K562 (cell line): ENCODE data around the gene GRSF1. TPM values are rescaled to one million over a fixed set of nuclear protein-coding genes. Genes with fewer than 3 reads are reported as not detected.

Experiments
- CBX3 ChIP-seq, 2 experiments: IDR thresholded peaks; 1 replicate in 1 of 2; 2 replicates in 1 of 2; pipeline ENCODE4 v1.6.1; 2012; ENCODE audit warnings: inconsistent platforms in 2 of 2, low read length in 2 of 2, borderline replicate concordance in 1 of 2, control low read depth in 1 of 2
- ETV6 ChIP-seq, 3 experiments: fragments of 150-350 bp in 1 of 3; sonication (generic) in 1 of 3; formaldehyde crosslinking in 1 of 3; IDR thresholded peaks; 2 replicates each; pipeline versions ENCODE4 v1.6.1 to v1.8.0; 2014 to 2022; ENCODE audit warnings: borderline replicate concordance in 2 of 3, low read depth in 2 of 3, antibody characterized with exemption in 1 of 3, low read length in 1 of 3, mild to moderate bottlenecking in 1 of 3, missing genetic modification reagents in 1 of 3
- EWSR1 ChIP-seq: fragments of 450-650 bp; IDR thresholded peaks from 2 replicates; pipeline ENCODE4 v1.6.1; 2018; ENCODE audit warnings: borderline replicate concordance, mild to moderate bottlenecking, low read depth, moderate library complexity; ENCODE audit not compliant: partially characterized antibody
- FOXA3 ChIP-seq, 2 experiments: fragments of 450-650 bp in 1 of 2; sonication (generic) in 1 of 2; formaldehyde crosslinking; IDR thresholded peaks in 1 of 2; conservative IDR thresholded peaks in 1 of 2; 2 replicates each; pipeline versions ENCODE4 v1.4.0 to v1.8.0; 2020 to 2022; ENCODE audit warnings: mild to moderate bottlenecking in 2 of 2, missing genetic modification reagents in 1 of 2
- GABPB1 ChIP-seq: sonication (generic); formaldehyde crosslinking; IDR thresholded peaks from 2 replicates; pipeline ENCODE4 v1.8.0; 2022; ENCODE audit warnings: mild to moderate bottlenecking, missing genetic modification reagents
- KAT7 ChIP-seq: sonication (generic); formaldehyde crosslinking; IDR thresholded peaks from 2 replicates; pipeline ENCODE4 v1.8.0; 2022; ENCODE audit warnings: missing genetic modification reagents, mild to moderate bottlenecking, borderline replicate concordance
- MEF2A ChIP-seq: IDR thresholded peaks from 2 replicates; pipeline ENCODE4 v1.6.1; 2011; ENCODE audit warnings: low read depth, mild to moderate bottlenecking, low read length, moderate library complexity; ENCODE audit not compliant: control insufficient read depth
- NFIC ChIP-seq: fragments of 450-650 bp; IDR thresholded peaks from 2 replicates; pipeline ENCODE4 v1.6.1; 2017; ENCODE audit warnings: mild to moderate bottlenecking, inconsistent platforms
- PRPF4 ChIP-seq: fragments of 200-400 bp; formaldehyde crosslinking; IDR thresholded peaks from one replicate; pipeline ENCODE4 v1.6.1; 2017; ENCODE audit warnings: low read length, low read depth, mild to moderate bottlenecking; ENCODE audit not compliant: insufficient read depth, poor library complexity, severe bottlenecking
- RUNX1 ChIP-seq: sonication (generic); IDR thresholded peaks from 2 replicates; pipeline ENCODE4 v1.6.1; 2016; ENCODE audit warnings: antibody characterized with exemption, low read depth
- TCF7 ChIP-seq: sonication (generic); IDR thresholded peaks from 2 replicates; pipeline ENCODE4 v1.6.1; 2016; ENCODE audit warnings: antibody characterized with exemption, borderline replicate concordance
- ZNF384 ChIP-seq: IDR thresholded peaks from 2 replicates; pipeline ENCODE4 v1.6.1; 2012; ENCODE audit warnings: low read depth, low read length, improper control_type of control experiment
- ZNF431 ChIP-seq: sonication (generic); formaldehyde crosslinking; IDR thresholded peaks from 2 replicates; pipeline ENCODE4 v1.8.0; 2022; ENCODE audit warnings: mild to moderate bottlenecking, missing genetic modification reagents
- polyA plus RNA-seq, 8 experiments: library from polyadenylated mRNA; depleted of rRNA in 4 of 8; stranded (reverse) in 5 of 8; unstranded in 3 of 8; fragments of >200 nt; fragmentation: Nextera tagmentation in 2 of 8; fragmentation: Illumina TruSeq in 1 of 8; extraction: Ambion mirVana in 2 of 8; extraction: Trizol in 1 of 8; gene quantifications; 2 replicates each; pipeline versions ENCODE4 v1.2.1 to v1.2.3, GENCODE V29; 2011 to 2014; ENCODE audit warnings: inconsistent platforms in 1 of 8, missing spikeins in 1 of 8
- total RNA-seq, 7 experiments: library from RNA; depleted of rRNA in 6 of 7; stranded (reverse); fragments of >200 nt in 6 of 7; fragmentation: Illumina TruSeq in 2 of 7; extraction: Trizol in 2 of 7; gene quantifications; 2 replicates each; pipeline versions ENCODE4 v1.2.1 to v1.2.3, GENCODE V29; 2011 to 2021; ENCODE audit warnings: low replicate concordance in 1 of 7
- TF ChIP-seq, protein P1 (sequence below): sonication (generic); formaldehyde crosslinking; IDR thresholded peaks from 2 replicates; pipeline ENCODE4 v1.8.0; 2023; ENCODE audit warnings: mild to moderate bottlenecking, missing genetic modification reagents
- TF ChIP-seq, protein P2 (sequence below): fragments of 450-650 bp; IDR thresholded peaks from 2 replicates; pipeline ENCODE4 v1.6.1; 2017; ENCODE audit warnings: mild to moderate bottlenecking, moderate library complexity
- TF ChIP-seq, protein P3 (sequence below), 2 experiments: fragments of 150-350 bp in 1 of 2; IDR thresholded peaks; 2 replicates each; pipeline ENCODE4 v1.6.1; 2012 to 2016; ENCODE audit warnings: low read depth in 2 of 2, low read length in 2 of 2, mild to moderate bottlenecking in 1 of 2, moderate library complexity in 1 of 2

Gene GRSF1
- total and polyA plus RNA-seq, 9 of the 15 experiments (the other 6 are each of a cell fraction or from before 2014, with no cell fraction given) = 33.0 to 105 (median 76.0) TPM

DNA sequence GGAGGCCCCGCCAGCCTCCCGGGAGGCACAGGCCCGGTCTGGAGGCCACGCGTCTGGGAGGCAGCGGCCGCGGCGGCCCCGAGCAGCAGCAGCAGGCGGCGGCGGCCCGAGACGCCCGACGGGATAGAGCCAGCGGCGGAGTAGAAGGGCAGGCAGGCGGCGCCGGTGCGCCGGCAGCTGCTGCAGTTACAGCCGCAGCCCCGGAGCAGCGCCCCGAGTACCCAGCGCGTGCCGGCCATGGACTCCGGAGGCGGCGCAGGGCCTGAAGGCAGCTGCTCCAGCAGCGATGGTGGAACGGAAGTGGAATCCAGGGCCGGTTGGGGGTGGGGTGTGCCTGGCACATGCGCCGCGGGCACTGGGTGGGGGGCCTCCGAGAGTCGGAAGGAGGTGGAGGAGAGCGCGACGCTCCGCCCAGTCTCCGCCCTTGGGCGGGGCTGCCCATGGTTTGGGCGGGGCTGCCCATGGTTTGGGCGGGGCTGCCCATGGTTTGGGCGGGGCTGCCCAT, at the start of gene GRSF1 (continued):
- TF ChIP-seq, protein P1, sequence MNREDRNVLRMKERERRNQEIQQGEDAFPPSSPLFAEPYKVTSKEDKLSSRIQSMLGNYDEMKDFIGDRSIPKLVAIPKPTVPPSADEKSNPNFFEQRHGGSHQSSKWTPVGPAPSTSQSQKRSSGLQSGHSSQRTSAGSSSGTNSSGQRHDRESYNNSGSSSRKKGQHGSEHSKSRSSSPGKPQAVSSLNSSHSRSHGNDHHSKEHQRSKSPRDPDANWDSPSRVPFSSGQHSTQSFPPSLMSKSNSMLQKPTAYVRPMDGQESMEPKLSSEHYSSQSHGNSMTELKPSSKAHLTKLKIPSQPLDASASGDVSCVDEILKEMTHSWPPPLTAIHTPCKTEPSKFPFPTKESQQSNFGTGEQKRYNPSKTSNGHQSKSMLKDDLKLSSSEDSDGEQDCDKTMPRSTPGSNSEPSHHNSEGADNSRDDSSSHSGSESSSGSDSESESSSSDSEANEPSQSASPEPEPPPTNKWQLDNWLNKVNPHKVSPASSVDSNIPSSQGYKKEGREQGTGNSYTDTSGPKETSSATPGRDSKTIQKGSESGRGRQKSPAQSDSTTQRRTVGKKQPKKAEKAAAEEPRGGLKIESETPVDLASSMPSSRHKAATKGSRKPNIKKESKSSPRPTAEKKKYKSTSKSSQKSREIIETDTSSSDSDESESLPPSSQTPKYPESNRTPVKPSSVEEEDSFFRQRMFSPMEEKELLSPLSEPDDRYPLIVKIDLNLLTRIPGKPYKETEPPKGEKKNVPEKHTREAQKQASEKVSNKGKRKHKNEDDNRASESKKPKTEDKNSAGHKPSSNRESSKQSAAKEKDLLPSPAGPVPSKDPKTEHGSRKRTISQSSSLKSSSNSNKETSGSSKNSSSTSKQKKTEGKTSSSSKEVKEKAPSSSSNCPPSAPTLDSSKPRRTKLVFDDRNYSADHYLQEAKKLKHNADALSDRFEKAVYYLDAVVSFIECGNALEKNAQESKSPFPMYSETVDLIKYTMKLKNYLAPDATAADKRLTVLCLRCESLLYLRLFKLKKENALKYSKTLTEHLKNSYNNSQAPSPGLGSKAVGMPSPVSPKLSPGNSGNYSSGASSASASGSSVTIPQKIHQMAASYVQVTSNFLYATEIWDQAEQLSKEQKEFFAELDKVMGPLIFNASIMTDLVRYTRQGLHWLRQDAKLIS (CRISPR knock-in tag) = no peak
- TF ChIP-seq ZNF384 (no peak), PRPF4 (peak; percentile 58), MEF2A (no peak), TCF7 (no peak), CBX3 (IDR thresholded peaks at IDR 0.05; ENCODE audit: borderline replicate concordance in 1 of 2, low read length in 2 of 2) (no peak), RUNX1 (no peak), NFIC (no peak), GABPB1 (peak; percentile 86), FOXA3 (CRISPR knock-in tag; conservative IDR thresholded peaks at IDR 0.05 in 1 of 2, IDR thresholded peaks at IDR 0.05 in 1 of 2) (no peak), ZNF431 (CRISPR knock-in tag) (no peak), ETV6 (IDR thresholded peaks at IDR 0.05; ENCODE audit: borderline replicate concordance in 1 of 2, low read depth in 2 of 2, low read length in 1 of 2) (no peak), ETV6 (CRISPR knock-in tag; IDR thresholded peaks at IDR 0.05; ENCODE audit: borderline replicate concordance) (no peak), EWSR1 (no peak), KAT7 (CRISPR knock-in tag) (no peak)
- TF ChIP-seq, protein P2, sequence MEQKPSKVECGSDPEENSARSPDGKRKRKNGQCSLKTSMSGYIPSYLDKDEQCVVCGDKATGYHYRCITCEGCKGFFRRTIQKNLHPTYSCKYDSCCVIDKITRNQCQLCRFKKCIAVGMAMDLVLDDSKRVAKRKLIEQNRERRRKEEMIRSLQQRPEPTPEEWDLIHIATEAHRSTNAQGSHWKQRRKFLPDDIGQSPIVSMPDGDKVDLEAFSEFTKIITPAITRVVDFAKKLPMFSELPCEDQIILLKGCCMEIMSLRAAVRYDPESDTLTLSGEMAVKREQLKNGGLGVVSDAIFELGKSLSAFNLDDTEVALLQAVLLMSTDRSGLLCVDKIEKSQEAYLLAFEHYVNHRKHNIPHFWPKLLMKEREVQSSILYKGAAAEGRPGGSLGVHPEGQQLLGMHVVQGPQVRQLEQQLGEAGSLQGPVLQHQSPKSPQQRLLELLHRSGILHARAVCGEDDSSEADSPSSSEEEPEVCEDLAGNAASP = no peak
- TF ChIP-seq, protein P3, sequence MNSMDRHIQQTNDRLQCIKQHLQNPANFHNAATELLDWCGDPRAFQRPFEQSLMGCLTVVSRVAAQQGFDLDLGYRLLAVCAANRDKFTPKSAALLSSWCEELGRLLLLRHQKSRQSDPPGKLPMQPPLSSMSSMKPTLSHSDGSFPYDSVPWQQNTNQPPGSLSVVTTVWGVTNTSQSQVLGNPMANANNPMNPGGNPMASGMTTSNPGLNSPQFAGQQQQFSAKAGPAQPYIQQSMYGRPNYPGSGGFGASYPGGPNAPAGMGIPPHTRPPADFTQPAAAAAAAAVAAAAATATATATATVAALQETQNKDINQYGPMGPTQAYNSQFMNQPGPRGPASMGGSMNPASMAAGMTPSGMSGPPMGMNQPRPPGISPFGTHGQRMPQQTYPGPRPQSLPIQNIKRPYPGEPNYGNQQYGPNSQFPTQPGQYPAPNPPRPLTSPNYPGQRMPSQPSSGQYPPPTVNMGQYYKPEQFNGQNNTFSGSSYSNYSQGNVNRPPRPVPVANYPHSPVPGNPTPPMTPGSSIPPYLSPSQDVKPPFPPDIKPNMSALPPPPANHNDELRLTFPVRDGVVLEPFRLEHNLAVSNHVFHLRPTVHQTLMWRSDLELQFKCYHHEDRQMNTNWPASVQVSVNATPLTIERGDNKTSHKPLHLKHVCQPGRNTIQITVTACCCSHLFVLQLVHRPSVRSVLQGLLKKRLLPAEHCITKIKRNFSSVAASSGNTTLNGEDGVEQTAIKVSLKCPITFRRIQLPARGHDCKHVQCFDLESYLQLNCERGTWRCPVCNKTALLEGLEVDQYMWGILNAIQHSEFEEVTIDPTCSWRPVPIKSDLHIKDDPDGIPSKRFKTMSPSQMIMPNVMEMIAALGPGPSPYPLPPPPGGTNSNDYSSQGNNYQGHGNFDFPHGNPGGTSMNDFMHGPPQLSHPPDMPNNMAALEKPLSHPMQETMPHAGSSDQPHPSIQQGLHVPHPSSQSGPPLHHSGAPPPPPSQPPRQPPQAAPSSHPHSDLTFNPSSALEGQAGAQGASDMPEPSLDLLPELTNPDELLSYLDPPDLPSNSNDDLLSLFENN (IDR thresholded peaks at IDR 0.05; ENCODE audit: low read depth in 2 of 2, low read length in 2 of 2) = no peak
